ENCODE data around the gene ARAP1.

Gene ARAP1

DNA sequence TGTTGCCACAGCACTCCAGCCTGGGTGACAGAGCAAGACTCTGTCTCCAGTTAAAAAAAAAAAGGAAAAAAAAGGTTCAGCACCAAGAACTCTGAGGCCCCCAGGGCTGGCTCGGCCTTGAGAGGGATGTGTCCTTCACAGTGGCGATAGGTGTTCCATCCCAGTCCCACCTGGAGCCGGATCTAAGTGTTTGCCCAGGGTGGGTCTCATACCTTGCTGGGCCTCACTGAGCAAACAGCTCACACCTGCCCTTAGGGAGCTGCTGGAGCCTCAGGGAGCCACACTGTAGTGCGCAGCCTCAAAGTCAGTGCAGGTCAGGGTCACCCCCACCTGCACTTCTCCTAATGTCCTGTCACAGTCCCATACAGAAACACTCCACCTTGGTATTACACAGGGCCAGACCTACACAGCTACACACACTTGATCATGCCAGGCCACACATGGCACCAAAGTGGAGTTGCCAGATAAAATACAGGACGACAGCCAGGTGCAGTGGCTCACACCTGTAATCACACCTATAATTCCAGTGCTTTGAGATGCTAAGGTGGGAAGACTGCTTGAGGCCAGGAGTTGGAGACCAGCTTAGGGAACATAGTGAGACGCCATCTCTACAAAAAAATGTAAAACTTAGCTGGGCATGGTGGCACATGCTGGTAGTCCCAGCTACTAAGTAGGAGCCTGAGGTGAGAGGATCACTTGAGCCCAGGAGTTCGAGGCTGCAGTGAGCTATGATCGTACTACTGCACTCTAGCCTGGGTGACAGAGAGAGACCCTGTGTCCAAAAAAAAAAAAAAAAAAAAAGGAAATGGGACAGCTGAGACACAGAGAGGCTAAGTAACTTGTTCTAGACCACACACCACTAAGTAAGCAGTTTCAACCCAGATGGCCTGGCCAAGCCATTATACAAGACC, 34.4 kb upstream of the ARAP1 start:
- peak; percentile 8 for DNase-seq (ENCODE audit: insufficient read length)

DNA sequence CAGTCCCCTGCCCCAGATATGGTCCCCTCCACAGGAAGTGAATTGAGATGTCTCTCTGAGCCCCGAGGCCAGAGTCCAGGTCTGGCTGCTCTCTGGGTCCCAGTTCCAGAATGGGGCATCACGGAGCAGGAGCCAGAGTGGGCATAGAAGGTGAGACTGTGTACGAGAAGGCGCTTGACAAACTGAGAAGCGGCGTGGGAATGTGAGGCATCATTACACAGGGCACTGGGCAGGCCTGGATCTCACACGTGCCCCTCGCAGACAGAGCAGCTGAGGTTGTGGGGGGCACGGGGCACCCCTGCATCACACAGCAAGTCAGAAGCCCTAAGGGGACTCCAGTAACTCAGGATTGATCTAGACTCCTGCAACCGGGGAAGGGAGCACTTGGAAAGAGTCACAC, 32.5 kb upstream of the ARAP1 start:
- DNase-seq (ENCODE audit: insufficient read length) (no peak), FAIRE-seq (no peak)
- TF ChIP-seq POLR2A (IDR thresholded peaks at IDR 0.05; ENCODE audit: low read depth, low read length) (no peak), POLR2AphosphoS5 (IDR thresholded peaks at IDR 0.05; ENCODE audit: low read depth, low read length) (no peak), TAF1 (IDR thresholded peaks at IDR 0.05; ENCODE audit: borderline replicate concordance, low read depth, low read length) (no peak)

More for the DNA sequence above, 34.4 kb upstream of the ARAP1 start:
- FAIRE-seq = no peak
- TF ChIP-seq POLR2AphosphoS5 (IDR thresholded peaks at IDR 0.05; ENCODE audit: low read depth, low read length) (no peak), POLR2A (IDR thresholded peaks at IDR 0.05; ENCODE audit: low read depth, low read length) (no peak), TAF1 (IDR thresholded peaks at IDR 0.05; ENCODE audit: borderline replicate concordance, low read depth, low read length) (no peak)

DNA sequence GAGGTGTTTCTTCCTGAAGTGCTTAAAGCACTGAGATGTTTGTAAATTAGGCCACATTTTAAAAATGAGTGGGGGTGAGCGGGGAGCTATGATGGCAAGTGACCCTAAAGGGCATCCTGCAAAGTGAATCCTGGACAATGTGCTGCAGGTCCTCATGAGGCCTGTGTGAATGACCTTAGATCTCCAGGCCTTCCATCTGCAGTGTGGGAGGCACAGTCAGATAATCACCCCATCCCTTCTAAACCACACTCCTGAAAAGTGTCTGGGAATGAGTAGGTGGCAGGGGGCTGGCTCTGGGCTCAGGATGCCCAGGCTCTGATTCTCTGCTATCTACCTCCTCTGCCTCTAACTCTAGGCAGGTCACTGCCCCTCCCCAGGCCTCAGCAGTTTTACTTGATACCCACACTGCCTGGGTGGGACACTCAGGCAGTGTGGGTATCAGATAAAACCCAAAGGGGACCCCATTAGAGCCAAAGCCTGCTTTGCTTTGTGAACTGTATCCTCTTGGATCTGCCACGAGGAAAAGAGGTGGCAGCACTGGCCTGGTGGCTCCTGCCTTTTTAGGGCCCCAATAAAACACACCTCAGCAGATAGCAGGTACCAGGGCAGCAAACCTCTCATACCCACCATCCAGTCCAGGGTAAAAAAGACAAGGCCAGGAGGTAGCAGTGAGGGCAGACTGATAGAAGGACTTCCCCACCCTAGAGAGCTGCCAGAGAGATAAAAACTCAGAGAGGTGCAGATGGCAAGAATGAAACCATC, 31.1 kb upstream of the ARAP1 start:
- no peak for TF ChIP-seq POLR2AphosphoS5 (IDR thresholded peaks at IDR 0.05; ENCODE audit: low read depth, low read length)
- no peak for TF ChIP-seq TAF1 (IDR thresholded peaks at IDR 0.05; ENCODE audit: borderline replicate concordance, low read depth, low read length)
- no peak for TF ChIP-seq POLR2A (IDR thresholded peaks at IDR 0.05; ENCODE audit: low read depth, low read length)
- DNase-seq (ENCODE audit: insufficient read length) (no peak), FAIRE-seq (no peak)

DNA sequence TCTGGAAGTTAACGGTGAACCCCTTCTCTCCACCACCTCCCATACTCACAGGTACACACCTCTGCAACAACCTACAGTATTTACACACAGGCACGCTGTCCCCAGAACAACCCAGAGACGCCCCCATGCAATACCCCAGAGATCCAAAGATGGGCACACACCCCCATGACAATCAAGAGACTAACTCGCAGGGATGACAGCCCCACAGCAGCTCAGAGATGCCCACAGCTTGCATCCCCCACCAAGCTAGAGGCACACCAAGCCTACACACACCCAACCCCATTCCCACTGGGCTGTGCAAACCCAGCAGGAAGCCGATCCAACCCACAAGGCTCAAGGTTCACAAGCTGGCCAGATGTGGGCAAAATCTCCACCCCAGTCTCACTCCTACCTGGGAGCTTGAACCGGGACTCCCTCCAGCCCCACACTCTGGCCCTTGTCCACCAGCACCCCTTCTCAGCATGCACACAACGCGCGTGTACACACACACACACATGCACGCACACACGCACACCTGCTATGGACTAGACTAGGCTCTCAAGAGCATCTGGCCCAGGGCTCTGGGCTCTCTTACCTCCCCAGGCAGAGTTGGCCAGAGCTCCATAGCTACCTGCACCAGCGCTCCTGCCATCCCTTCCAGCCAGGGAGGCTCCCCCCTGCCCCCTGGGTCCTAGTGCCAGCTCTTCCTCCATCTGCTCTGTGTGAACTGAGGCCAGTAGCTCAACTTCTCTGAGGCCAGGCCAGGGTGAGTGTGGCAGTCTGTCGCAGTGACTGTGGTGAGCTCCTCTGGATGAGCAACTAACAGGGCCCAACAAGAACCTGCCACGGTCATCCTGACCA, 30.1 kb upstream of the ARAP1 start:
- FAIRE-seq (peak; percentile 81), DNase-seq (ENCODE audit: insufficient read length) (no peak)
- TF ChIP-seq TAF1 (IDR thresholded peaks at IDR 0.05; ENCODE audit: borderline replicate concordance, low read depth, low read length) = no peak
- no peak for TF ChIP-seq POLR2A (IDR thresholded peaks at IDR 0.05; ENCODE audit: low read depth, low read length)
- no peak for TF ChIP-seq POLR2AphosphoS5 (IDR thresholded peaks at IDR 0.05; ENCODE audit: low read depth, low read length)

DNA sequence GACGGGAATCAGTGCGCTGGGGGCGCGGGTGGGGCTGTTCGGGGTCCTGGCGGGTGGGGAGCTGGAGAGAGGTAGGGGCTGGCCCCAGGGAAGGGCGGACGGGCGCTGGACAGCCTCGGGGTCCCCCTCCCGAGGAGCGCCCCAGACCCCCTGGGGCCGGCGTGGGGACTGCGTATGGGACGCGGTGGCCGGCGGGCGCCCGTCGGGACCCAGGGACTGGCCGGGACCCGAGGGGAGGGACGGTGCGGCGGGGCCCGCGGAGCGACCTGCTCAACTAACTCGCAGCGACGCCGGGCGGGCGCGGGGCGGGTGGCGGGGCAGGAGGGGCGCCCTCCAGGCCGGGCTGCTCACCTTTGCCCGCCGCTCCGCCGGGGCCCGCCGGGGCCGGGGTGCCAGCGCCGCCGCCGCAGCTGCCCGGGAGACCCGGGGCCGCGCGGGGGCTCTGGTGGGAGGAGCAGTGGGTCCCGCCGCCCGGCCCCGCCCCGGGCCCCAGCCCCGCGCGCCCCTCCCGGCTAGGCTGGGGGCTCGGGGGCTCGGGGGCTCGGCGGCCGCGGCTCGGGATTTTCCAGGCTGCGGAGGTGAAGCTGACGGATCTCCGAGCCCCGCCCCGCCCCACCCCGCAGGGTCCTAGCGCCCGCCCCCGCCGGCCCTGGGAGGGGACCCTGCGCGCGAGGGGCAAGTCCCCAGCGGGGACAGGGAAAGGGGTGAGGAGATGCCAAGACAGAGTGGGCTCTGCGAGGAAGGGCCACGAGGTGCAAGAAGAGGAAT, 29.3 kb upstream of the ARAP1 start:
- FAIRE-seq (peak; percentile 54), DNase-seq (ENCODE audit: insufficient read length) (peak; percentile 88)
- TF ChIP-seq POLR2A (IDR thresholded peaks at IDR 0.05; ENCODE audit: low read depth, low read length) (no peak), POLR2AphosphoS5 (IDR thresholded peaks at IDR 0.05; ENCODE audit: low read depth, low read length) (no peak), TAF1 (IDR thresholded peaks at IDR 0.05; ENCODE audit: borderline replicate concordance, low read depth, low read length) (no peak)

DNA sequence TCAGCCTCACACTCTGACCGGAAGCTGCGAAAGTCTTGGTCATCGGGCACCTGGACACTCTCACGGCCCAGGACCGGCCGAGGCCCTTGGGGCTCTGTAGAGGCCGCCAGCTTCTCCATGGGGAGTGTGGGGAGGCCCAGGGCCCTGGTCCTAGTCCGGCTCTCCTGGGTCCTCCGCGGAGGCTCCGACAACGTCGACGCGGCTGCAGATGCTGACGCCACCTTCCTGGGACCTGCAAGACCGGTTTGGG, 28.8 kb upstream of the ARAP1 start:
- DNase-seq (ENCODE audit: insufficient read length) = no peak
- no peak for FAIRE-seq
- no peak for TF ChIP-seq POLR2A (IDR thresholded peaks at IDR 0.05; ENCODE audit: low read depth, low read length)
- TF ChIP-seq POLR2AphosphoS5 (IDR thresholded peaks at IDR 0.05; ENCODE audit: low read depth, low read length) = no peak
- no peak for TF ChIP-seq TAF1 (IDR thresholded peaks at IDR 0.05; ENCODE audit: borderline replicate concordance, low read depth, low read length)

DNA sequence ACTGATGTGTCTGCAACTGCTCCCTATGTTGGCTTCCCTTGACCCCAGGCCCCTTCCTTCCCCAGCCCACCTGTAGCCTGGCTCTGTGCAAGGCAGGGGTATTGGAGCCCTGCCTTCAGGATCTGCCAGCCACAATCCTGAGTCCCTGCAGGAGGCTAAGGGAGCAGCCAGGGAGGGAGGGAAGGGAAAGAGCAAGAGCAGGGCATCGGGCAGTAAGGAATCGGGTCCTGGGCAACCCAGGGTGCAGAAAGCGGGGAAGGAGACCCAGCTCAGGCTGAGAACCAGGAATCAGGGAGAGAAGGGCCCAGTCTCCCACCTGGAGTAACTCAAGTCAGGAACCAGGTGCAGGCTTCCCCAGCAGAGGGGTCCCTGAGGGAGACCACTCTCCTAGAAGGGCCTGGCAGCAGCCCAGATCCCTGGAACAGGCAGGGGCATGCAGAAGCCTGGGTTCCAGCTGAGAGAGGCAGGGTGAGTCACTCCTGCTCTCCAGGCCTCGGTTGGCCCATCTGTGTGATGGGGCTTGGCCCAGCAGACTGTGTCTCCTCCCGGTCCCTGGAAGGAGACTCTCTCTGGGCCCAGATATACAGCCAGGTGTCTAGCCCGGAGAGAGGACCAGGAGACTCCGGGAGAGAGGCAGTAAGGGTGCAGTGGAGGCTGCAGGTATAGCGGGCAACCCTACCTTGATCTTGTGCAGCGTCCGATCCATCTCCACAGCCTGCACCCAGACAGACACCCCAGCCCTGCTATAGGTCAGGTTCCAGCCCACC, 28.3 kb upstream of the ARAP1 start:
- DNase-seq (ENCODE audit: insufficient read length) (no peak), FAIRE-seq (peak; percentile 84)
- TF ChIP-seq POLR2AphosphoS5 (IDR thresholded peaks at IDR 0.05; ENCODE audit: low read depth, low read length) (no peak), POLR2A (IDR thresholded peaks at IDR 0.05; ENCODE audit: low read depth, low read length) (no peak), TAF1 (IDR thresholded peaks at IDR 0.05; ENCODE audit: borderline replicate concordance, low read depth, low read length) (no peak)

DNA sequence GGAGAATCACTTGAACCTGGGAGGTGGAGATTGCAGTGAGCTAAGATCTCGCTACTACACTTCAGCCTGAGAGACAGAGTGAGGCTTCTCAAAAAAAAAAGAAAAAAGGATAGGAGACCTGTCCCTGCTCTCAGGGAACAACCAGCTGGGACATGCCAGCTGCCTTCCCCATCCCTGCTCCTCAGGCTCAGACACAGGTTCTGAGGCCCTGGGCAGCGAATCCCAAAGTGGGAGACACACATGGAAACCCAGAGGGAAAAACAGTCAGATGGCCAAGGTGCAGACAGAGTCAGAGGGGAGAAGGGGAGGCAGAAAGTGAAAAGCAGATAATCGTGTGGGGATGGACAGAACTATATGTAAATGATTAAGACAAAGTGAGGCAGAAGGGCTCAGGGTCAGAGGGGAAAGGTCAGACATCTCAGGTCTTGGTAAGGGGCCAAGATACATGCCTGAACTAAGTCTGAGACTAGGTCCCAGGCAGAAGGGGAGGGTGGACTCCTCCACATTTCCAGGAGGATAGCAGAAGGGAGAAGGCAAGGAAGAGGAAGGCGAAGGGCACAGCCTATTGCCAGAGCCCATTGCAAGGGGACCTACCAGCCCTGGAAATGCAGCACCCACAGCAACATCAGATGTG, 27.4 kb upstream of the ARAP1 start:
- TF ChIP-seq POLR2A (IDR thresholded peaks at IDR 0.05; ENCODE audit: low read depth, low read length) (no peak), TAF1 (IDR thresholded peaks at IDR 0.05; ENCODE audit: borderline replicate concordance, low read depth, low read length) (no peak), POLR2AphosphoS5 (IDR thresholded peaks at IDR 0.05; ENCODE audit: low read depth, low read length) (no peak)
- DNase-seq (ENCODE audit: insufficient read length) (no peak), FAIRE-seq (no peak)

DNA sequence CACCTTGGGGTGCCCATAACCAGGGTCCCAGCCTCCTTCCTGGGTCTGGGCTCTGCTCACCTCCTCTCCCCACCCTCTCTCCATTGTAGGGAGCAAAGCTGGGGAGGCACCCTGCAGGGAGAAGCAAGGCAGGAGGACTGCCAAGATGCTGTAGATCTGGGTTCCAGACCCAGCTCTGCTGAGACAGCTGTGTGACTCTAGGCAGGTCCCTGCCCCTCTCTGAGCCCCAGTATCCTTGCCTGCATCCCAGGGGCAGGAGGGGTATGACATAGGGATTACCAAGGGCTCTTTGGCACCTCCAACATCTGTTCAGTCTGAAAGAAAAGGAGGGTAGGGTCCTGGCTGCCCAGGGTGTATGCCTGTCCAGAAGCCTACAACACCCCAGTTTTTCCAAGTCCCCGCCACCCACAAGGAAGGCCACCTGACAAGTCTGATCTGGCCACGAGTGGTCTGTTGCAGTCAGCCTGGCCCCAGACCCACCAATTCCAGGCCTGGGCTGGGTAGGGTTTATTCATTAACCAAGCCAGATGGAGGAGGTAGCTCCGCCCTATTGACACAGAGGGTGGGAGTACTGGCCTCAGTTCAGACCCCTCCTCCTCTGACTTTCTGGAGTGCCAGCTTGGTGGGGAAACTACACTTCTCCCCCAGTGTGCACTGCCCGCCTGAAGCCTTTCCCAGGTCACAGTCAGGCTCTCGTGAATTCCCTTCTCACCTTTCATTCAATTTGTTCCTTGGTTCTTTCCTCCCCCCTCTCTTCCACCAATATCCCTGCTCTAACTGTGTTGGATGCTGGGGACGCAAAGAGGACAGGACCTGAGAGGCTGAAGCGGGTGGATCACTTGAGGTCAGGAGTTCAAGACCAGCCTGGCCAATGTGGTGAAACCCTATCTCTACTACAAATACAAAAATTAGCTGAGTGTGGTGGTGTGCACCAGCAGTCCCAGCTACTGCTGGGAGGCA, 26.6 kb upstream of the ARAP1 start:
- no peak for TF ChIP-seq TAF1 (IDR thresholded peaks at IDR 0.05; ENCODE audit: borderline replicate concordance, low read depth, low read length)
- TF ChIP-seq POLR2A (IDR thresholded peaks at IDR 0.05; ENCODE audit: low read depth, low read length) = no peak
- no peak for TF ChIP-seq POLR2AphosphoS5 (IDR thresholded peaks at IDR 0.05; ENCODE audit: low read depth, low read length)
- FAIRE-seq (no peak), DNase-seq (ENCODE audit: insufficient read length) (no peak)

Data from GM12892 (cell line).